Fibroblast of mammary gland (primary cell): ENCODE data around the gene SH2D4B.
A peak's percentile ranks its signal among the peaks of the same experiment; 100 is the strongest.

Experiments used
- DNase-seq: peaks from one replicate; pipeline ENCODE4 v3.0.0-alpha.2; 2010; ENCODE audit warnings: low read depth
- H3K4me3 ChIP-seq: 2 replicates; pipeline ENCODE4 v1.5.1; 2011; ENCODE audit warnings: low read depth, mild to moderate bottlenecking, low read length, moderate library complexity; ENCODE audit not compliant: control insufficient read depth
- TF ChIP-seq, protein P1 (sequence below): conservative IDR thresholded peaks from 2 replicates; pipeline ENCODE4 v1.5.1; 2011; ENCODE audit warnings: low read depth, low read length, inconsistent platforms; ENCODE audit not compliant: control insufficient read depth, insufficient read depth

The SH2D4B gene

DNA sequence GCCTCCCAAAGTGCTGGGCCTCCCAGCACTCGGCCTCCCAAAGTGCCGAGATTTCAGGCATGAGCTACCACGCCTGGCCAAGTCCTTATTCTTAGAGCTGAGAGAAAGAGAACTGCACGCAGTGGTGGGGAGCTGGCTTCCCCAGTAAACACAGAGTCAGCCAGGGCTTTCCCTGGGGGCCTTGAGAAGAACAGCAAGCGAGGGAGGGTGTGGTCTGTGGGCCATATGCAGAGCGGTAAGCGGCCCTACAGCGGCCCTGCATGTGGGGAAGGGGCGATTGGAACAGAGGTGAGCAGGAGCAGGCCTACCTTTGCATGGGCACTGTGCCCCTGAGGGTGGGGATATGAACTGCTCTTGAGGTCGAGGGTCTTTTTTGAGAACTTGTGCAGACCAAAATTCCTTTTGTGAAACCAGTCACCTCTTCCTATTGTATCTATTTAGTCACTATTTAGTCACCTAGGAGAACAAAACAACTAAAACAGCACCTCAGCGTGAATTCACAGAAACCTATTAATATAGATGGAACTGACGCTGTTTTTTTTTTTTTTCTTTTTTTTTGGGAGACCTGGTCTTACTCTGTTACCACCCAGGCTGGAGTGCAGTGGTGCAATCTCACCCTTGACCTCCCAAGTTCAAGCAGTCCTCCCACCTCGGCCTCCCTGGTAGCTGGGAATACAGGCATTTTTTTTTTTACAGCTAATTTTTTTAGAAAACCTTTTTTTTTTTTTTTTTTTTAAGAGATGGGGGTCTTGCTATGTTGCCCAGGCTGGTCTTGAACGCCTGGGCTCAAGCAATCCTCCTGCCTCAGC lies 36.9 kb upstream of the SH2D4B start:
- DNase-seq, result peak; percentile 83
- TF ChIP-seq, protein P1, sequence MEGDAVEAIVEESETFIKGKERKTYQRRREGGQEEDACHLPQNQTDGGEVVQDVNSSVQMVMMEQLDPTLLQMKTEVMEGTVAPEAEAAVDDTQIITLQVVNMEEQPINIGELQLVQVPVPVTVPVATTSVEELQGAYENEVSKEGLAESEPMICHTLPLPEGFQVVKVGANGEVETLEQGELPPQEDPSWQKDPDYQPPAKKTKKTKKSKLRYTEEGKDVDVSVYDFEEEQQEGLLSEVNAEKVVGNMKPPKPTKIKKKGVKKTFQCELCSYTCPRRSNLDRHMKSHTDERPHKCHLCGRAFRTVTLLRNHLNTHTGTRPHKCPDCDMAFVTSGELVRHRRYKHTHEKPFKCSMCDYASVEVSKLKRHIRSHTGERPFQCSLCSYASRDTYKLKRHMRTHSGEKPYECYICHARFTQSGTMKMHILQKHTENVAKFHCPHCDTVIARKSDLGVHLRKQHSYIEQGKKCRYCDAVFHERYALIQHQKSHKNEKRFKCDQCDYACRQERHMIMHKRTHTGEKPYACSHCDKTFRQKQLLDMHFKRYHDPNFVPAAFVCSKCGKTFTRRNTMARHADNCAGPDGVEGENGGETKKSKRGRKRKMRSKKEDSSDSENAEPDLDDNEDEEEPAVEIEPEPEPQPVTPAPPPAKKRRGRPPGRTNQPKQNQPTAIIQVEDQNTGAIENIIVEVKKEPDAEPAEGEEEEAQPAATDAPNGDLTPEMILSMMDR, result no peak
- no peak overlapping the region for H3K4me3 ChIP-seq

DNA sequence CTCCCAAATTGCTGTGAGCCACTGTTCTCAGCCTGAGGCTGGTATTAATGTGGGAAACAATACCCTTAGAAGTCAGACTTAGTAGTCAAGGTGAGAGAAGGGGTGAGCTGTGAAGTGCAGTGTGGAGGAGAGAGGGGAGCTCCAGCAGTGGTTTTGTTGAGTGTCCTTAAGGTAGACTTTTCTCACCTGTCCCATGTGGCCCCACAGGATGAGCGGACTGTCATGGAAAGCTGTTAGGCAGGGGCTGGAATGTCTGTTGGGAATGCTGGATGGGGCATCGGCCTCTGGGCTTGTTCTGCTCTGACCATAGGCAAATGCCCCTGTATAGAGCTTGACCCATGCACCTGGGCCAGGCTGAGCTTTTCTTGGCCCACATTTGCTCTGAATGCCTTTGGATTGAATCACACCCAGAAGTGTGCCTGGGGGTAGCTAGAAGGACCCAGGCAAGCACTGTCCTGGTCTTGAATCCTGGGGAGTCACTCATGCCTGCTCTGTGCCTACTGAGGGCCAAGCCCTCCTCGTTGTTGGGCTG lies 36.3 kb upstream of the SH2D4B start:
- DNase-seq, result no peak
- no peak overlapping the region for H3K4me3 ChIP-seq
- TF ChIP-seq, protein P1, result no peak

DNA sequence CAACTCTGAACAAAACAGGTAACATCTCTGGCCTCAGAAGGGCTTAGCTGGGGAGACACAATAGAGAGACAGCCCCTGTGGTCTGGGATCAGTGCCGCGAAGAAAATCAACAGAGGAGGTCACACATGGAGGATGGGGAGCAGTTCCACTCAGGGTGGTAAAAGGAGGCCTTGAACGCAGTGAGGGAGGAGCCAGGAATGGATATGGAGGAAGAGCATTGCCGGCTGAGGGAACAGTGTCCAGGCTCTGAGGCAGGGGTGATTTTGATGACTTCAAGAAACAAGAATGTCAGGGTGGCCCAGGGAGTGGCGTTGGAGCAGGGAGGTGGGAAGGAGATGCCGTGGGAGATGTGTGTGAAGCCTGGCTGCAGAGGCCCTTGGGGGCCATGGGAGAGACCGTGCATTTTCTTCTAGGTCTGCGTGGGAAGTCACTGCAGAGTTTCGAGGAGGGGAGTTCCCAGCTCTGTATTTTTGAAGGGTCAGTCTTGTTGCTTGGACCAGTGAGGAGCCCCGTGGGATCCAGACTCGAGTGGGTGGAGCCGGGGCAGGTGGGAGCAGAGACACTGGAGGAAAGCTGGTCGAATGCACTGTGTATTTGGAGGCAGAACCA lies 35.7 kb upstream of the SH2D4B start:
- no peak overlapping the region for H3K4me3 ChIP-seq
- TF ChIP-seq, protein P1, result no peak
- peak; percentile 35 for DNase-seq

DNA sequence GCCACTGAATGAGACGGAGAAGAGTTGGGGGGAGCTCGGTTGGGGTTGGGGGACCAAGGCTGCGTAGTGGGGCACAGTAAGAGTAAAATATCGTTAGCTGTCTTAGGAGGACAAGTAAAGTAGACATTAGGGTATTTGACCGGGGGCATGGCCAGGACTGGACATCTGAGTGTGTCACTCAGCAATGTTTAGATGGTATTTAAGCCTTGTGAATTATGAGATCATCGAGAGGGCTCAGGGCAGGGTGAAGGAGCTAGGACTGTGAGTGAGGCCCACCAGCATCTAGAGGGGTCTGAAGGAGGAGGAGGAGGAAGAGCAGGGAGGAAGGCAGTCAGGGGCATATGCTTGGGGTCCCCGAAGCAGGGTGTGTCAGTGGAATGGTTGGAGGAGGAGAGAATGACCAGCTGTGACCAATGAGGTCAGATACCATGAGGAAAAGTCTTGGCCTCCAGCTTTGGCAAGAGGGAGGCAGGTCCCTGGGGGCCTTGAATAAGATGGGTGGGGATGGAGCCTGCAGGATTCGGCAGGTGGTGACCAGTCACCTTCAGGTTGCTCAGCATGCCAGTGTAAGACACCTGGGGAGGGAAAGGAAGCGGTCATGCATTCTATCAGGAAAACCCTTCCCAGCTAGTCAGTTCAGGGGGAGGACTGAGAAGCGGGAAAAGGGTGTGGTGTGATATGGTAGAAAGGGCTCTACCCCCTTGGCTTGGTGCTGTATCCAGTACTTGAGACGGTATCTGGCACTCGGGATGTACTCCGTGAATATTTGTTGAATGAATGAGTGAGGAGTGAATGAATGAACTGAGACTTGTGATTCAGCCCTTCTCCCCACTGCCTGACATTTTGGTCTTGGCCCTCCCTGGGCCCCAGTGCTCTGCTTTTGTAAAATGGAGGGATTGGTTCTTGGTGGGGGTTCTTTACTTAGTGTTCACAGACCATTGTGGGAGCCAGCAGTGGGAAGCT lies 34.8 kb upstream of the SH2D4B start:
- DNase-seq, result no peak
- TF ChIP-seq, protein P1, result no peak
- H3K4me3 ChIP-seq, result no peak overlapping the region

DNA sequence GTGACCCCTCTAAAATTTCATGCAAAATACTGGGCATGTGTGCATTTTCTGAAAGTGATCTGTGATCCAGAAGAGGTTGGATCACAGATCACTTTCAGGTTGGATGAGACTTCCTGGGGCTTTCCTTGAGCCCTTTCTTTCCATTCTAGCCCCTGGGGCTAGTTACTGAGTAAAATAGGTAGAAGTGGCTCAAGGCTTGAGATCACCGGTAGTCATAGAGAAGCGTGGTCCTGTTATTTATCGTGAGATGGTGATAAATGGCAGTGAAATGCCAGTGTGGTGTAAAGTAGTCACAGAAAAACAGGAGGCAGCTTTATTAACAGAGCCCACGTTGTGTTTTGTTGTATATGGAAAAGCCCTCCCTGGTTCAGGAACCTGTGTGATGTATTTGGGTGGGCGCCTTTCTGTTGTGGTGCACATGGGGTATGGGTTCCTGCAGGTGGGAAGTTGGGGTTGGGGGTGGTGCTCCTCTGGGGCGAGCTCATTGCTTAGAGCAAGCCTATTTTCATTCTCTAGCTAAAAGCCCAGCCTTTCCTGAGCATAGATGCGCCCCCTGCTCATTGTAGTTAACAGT lies 34.0 kb upstream of the SH2D4B start:
- TF ChIP-seq, protein P1, result no peak
- H3K4me3 ChIP-seq, result no peak overlapping the region
- DNase-seq, result no peak
